Left cardiac atrium (tissue), 4 donors: ENCODE measurements around the gene ATL2. TPM values are rescaled to one million over a fixed set of nuclear protein-coding genes. Genes with fewer than 3 reads are reported as not detected.
"Not testable (repeated sequence)": the region's sequence is repeated elsewhere in the genome, so short reads cannot be mapped to it uniquely, and the experiment has no call there.

Experiments used
- ATAC-seq, 2 donors: fragments of 200-7000 bp; cut with Tn5 transposase; one replicate each; pipeline ENCODE4 v1.9.1; 2020; ENCODE audit warnings: mild to moderate bottlenecking in 2 of 2, moderate library complexity in 2 of 2
- DNase-seq: peaks from one replicate; pipeline ENCODE4 v3.0.0-alpha.2; 2020
- intact Hi-C, 2 donors: fragments of 100-400 bp; cut with DNase I; formaldehyde crosslinking; loops; one replicate each; pipeline versions ENCODE4 v1.14.1 to v1.15.1; 2022 to 2023
- total RNA-seq, 2 donors: library from RNA; stranded (reverse); fragmentation: NEBNext Ultra II Directional; extraction: Animal tissue kit (Norgen Biotek cat#: 25700); gene quantifications; one replicate each; pipeline ENCODE4 v1.2.1, GENCODE V29; 2021
- donor health status: DM: no; HTN: yes; CAD: no.
- donor health status: DM: no; HTN: yes; CAD: no; lungs with severe emphysema.
- donor health status: DM: yes; HTN: yes; CAD: no.
- donor health status: Dilated cardiomyopathy.

Gene ATL2
- total RNA-seq, 2 donors from 2014 or later: 34.8 to 55.7 TPM

DNA sequence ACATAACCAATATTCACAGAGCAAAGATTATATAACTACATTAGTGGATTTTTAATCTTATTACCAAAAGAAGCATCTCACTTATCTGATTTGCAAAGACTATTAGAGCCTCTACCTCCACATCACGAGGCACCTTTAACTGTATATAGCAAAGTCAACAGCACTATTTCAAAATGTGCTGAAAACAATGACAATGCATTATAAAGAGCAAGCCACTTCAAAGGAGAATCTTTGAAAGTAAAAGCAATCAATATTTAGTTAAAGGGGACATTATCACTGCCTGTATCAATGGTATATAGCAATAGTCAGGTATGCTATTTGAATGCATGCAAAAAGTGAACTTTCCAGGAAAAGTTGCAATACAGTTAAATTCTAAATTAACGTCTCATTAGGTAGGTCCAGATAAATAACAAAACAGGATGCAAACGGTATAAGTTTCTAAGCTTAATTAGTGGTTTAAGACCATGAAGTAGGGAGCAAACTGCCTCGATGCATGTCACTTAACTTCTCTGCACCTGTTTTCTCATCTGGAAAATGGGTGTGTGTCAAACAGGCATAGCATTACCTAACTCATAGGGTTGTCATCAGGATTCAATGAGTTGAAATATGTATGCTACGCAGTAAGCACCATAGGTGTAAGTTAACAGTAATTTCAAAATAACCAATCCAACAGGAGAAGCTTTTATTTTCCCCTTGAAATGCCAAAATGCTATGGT is 31.6 kb downstream of the ATL2 start:
- ATAC-seq: no peak
- intact Hi-C loops: no loop called here
- no peak for DNase-seq

- intact Hi-C loops: no loop called here
- ATAC-seq (no peak), DNase-seq (no peak)
Observed at GRCh38 chr2:38344813-38345212, 32.3 kb downstream of the ATL2 start.

DNA sequence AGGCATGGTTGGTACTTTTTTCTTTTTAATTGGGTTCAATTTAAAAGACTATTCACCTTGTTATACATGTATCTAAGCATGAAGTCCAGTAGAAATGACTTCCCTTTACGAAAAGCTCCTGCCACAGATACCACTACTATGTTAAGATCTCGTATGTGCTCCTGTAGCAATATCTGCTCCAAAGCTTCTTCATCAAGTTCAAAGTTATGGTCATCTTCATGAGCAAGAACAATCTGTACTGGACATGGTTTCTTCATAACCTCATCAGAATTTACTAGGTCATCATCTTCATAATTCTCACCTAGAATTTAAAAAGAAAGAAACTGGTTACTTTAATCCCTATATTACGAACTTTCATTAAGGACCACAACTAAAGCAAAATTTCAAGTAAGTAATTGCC is 33.9 kb downstream of the ATL2 start:
- DNase-seq: no peak
- intact Hi-C loops: no loop called here
- ATAC-seq: no peak

GRCh38 chr2:38336621-38337020 is 40.5 kb downstream of the ATL2 start:
- DNase-seq (no peak), ATAC-seq (no peak)
- intact Hi-C loops: no loop called here

DNA sequence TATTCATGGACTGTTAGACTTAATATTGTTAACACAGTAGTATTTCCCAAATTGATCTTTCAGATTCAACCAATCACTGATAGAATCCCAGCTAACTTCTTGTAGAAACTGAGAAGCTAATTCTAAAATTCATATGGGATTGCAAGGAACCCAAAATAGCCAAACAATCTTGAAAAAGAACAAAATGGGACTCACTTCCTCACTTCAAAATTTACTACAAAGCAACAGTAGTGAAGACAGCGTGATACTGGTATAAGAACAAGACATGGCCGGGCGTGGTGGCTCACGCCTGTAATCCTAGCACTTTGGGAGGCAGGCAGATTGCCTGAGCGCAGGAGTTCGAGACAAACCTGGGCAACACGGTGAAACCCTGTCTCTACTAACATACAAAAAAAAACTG is 46.3 kb downstream of the ATL2 start:
- no peak for ATAC-seq
- intact Hi-C loops: no loop called here
- no peak for DNase-seq

- intact Hi-C loops: no loop called here
- DNase-seq: no peak
- no peak for ATAC-seq
Observed at GRCh38 chr2:38327580-38327979, 49.5 kb downstream of the ATL2 start.

DNA sequence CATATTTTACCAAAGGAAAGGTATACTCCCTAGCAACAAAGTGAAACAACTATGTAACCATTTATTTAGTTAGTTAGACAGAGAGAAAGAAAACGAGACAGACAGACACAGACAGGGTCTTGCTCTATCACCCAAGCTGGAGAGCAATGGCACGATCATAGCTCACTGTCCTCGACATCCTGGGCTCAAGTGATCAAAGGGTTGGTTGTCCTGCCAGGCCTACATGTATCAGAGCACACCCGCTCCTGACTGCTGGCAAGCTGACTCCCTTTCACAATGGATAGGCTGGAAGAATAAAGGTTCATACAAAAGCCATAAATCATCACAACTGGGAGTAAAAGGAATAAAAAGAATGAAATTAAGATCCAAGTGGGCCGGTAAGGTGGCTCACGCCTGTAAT is 53.5 kb downstream of the ATL2 start:
- ATAC-seq (peak in 1 of 2 donors; percentile 52), DNase-seq (no peak)
- intact Hi-C loops: no loop called here

- DNase-seq (no peak), ATAC-seq (no peak)
- intact Hi-C loops: no loop called here
Observed at GRCh38 chr2:38322224-38322914, 54.7 kb downstream of the ATL2 start.

GRCh38 chr2:38319240-38319639 is 57.8 kb downstream of the ATL2 start:
- not testable (repeated sequence) for ATAC-seq, DNase-seq
- intact Hi-C loops: loop anchor here in 1 of 2 donors (5.0 to 10.0 kb wide), 4 partner anchors 146 to 416 kb away; no protein-coding TSS in a partner anchor

GRCh38 chr2:38317725-38318124 is 59.3 kb downstream of the ATL2 start:
- DNase-seq: no peak
- no peak for ATAC-seq
- intact Hi-C loops: loop anchor here in 1 of 2 donors (5.0 to 10.0 kb wide), 4 partner anchors 147 to 417 kb away; no protein-coding TSS in a partner anchor

GRCh38 chr2:38315707-38316333 is 61.3 kb downstream of the ATL2 start:
- DNase-seq (no peak), ATAC-seq (peak; percentile 57 to 83)
- intact Hi-C loops: loop anchor here in 1 of 2 donors (5.0 to 10.0 kb wide), 4 partner anchors 149 to 419 kb away; no protein-coding TSS in a partner anchor

DNA sequence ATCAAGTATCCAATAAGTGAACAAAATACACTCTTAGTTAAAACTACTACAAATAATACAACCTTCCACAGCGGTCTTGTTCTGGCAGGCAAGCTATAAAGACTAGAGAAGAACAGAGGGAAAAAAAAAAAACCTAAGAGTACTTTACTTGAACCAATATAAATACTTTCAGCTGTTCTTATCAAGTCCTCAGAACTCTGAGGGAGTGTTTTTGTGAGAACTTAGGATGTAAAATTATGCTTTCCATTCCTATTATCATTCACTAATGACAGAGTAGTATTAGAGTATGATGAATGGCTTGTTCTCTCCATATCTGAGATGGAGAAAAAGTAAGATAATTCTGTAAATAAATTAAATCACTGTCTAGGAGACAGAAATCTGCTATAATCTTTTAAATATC is 68.3 kb downstream of the ATL2 start:
- intact Hi-C loops: no loop called here
- no peak for ATAC-seq
- no peak for DNase-seq

DNA sequence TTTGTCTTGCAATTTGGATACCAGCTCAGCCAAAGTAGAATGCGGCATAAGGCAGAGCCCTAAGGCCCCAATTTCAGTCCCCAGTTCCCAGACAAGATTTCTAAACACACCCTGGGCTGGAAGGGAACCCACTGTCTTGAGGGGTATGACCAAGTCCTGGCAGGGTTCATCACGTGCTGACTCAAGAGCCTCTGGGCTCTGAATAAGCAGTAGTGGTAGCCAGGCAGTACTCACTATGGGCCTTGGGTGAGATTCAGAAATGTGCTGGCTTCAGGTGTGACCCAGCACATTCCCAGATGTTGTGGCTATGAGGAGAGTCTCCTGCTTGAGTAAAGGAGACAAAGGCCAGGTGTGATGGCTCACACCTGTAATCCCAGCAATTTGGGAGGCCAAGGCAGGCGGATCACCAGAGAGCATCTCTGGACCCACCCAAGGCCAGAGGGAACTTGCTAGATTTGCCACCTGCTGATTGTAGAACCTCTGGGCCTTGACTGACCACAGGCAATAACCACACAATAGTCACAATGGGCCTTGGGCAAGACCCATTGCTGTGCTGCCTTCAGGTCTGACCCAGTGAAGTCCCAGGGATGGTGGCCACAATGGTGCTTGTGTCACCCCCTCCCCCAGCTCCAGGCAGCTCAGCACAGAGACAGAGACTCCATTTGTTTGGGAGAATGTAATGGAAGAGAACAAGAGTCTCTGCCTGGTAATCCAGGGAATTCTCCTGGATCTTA is 74.9 kb downstream of the ATL2 start:
- ATAC-seq: peak; percentile 29 to 76
- DNase-seq: no peak
- intact Hi-C loops: no loop called here

- no peak for DNase-seq
Observed at GRCh38 chr2:38301340-38301968, 75.6 kb downstream of the ATL2 start.

GRCh38 chr2:38298539-38298938 is 78.5 kb downstream of the ATL2 start:
- intact Hi-C loops: no loop called here
- ATAC-seq (no peak), DNase-seq (no peak)

More at GRCh38 chr2:38301340-38301968, 75.6 kb downstream of the ATL2 start:
- intact Hi-C loops: no loop called here
- ATAC-seq: peak; percentile 12 to 39

GRCh38 chr2:38296197-38296780 is 80.8 kb downstream of the ATL2 start:
- intact Hi-C loops: no loop called here
- ATAC-seq (no peak), DNase-seq (no peak)

- DNase-seq (no peak), ATAC-seq (no peak)
- intact Hi-C loops: no loop called here
Observed at GRCh38 chr2:38294597-38294996, 82.5 kb downstream of the ATL2 start.

GRCh38 chr2:38293152-38293865 is 83.8 kb downstream of the ATL2 start:
- DNase-seq (no peak), ATAC-seq (no peak)
- intact Hi-C loops: no loop called here
